ENCODE data around the gene SMYD3. TPM values are rescaled to one million over a fixed set of nuclear protein-coding genes. Genes with fewer than 3 reads are reported as not detected.

Gene SMYD3
- total and polyA plus RNA-seq, 10 of the 15 experiments (the other 5 are each of a cell fraction or from before 2014, with no cell fraction given) = 18.3 to 54.0 (median 24.8) TPM

- TF ChIP-seq ZBTB40 (IDR thresholded peaks at IDR 0.05; ENCODE audit: borderline replicate concordance) = no peak
- no peak for TF ChIP-seq CBFB (IDR thresholded peaks at IDR 0.05; ENCODE audit: low read depth)
- TF ChIP-seq RELB (IDR thresholded peaks at IDR 0.05; ENCODE audit: low read depth) = no peak
- TF ChIP-seq SREBF2 (IDR thresholded peaks at IDR 0.05; ENCODE audit: low read length) = no peak
- TF ChIP-seq TCF3 (IDR thresholded peaks at IDR 0.05; ENCODE audit: borderline replicate concordance, insufficient read depth, low read depth, low read length) = no peak
- TF ChIP-seq HDAC2 (IDR thresholded peaks at IDR 0.05) = no peak
- peak; percentile 59; the same call in 1 of the 2 replicates for TF ChIP-seq RB1 (IDR thresholded peaks at IDR 0.05; ENCODE audit: borderline replicate concordance)
- no peak for TF ChIP-seq SMAD5 (IDR thresholded peaks at IDR 0.05; ENCODE audit: low read depth)
- TF ChIP-seq RAD51 (IDR thresholded peaks at IDR 0.05) = no peak
- TF ChIP-seq POU2F2 (IDR thresholded peaks at IDR 0.05; ENCODE audit: borderline replicate concordance, low read depth, low read length) = 0 out of 3 replicates have a peak, but pooled peaks have one; percentile 30
- no peak for TF ChIP-seq FOXK2 (IDR thresholded peaks at IDR 0.05)
- no peak for TF ChIP-seq ETV6 (conservative IDR thresholded peaks at IDR 0.05 in 1 of 2, IDR thresholded peaks at IDR 0.05 in 1 of 2; ENCODE audit: borderline replicate concordance in 1 of 2, low read depth in 1 of 2)
- TF ChIP-seq WRNIP1 (IDR thresholded peaks at IDR 0.05; ENCODE audit: borderline replicate concordance, low read depth, low read length) = no peak
- no peak for TF ChIP-seq STAT3 (IDR thresholded peaks at IDR 0.05; ENCODE audit: low read depth, low read length)
- no peak for TF ChIP-seq MYC (IDR thresholded peaks at IDR 0.05; ENCODE audit: insufficient read depth, insufficient read length, insufficient replicate concordance, low read length, severe bottlenecking)
- no peak for TF ChIP-seq NFYA (IDR thresholded peaks at IDR 0.05; ENCODE audit: borderline replicate concordance, low read depth, low read length)
- no peak for TF ChIP-seq USF2 (IDR thresholded peaks at IDR 0.05; ENCODE audit: borderline replicate concordance, low read depth, low read length)
- TF ChIP-seq IRF3 (IDR thresholded peaks at IDR 0.05) = no peak
- no peak for TF ChIP-seq MEF2A (IDR thresholded peaks at IDR 0.05; ENCODE audit: insufficient read depth, low read depth, low read length)
- peak; percentile 95 for TF ChIP-seq IKZF1 (conservative IDR thresholded peaks at IDR 0.05)
- TF ChIP-seq SIN3A (IDR thresholded peaks at IDR 0.05; ENCODE audit: low read depth, low read length) = no peak
- TF ChIP-seq GATAD2B (conservative IDR thresholded peaks at IDR 0.05; ENCODE audit: low read depth) = no peak
- TF ChIP-seq NRF1 (conservative IDR thresholded peaks at IDR 0.05; ENCODE audit: low read depth, low read length) = peak; percentile 68
Measured at GRCh38 chr1:246506674-246507481, at the start of gene SMYD3 (continued).
